HFFc6 (cell line): ENCODE results near the gene C1orf167. TPM values are rescaled to one million over a fixed set of nuclear protein-coding genes. Genes with fewer than 3 reads are reported as not detected.

Source experiments
- DNase-seq: peaks from one replicate; pipeline ENCODE4 v3.0.0-alpha.2; 2018
- H3K27ac Mint-ChIP-seq: 2 replicates; pipeline ENCODE4 v1.8.0; 2020; ENCODE audit warnings: mild to moderate bottlenecking, mixed read lengths
- H3K27me3 Mint-ChIP-seq: 2 replicates; pipeline ENCODE4 v1.8.0; 2021; ENCODE audit warnings: mild to moderate bottlenecking, moderate library complexity, mixed read lengths; ENCODE audit not compliant: insufficient read depth
- H3K36me3 Mint-ChIP-seq: 2 replicates; pipeline ENCODE4 v1.8.0; 2021; ENCODE audit warnings: low read depth, mixed read lengths
- H3K4me1 Mint-ChIP-seq: 2 replicates; pipeline ENCODE4 v1.8.0; 2020; ENCODE audit warnings: low read depth, mixed read lengths
- H3K4me3 Mint-ChIP-seq: 2 replicates; pipeline ENCODE4 v1.8.0; 2020; ENCODE audit warnings: mild to moderate bottlenecking, moderate library complexity, mixed read lengths
- H3K9me3 Mint-ChIP-seq: 2 replicates; pipeline ENCODE4 v1.8.0; 2020; ENCODE audit warnings: mild to moderate bottlenecking, mixed read lengths
- CTCF ChIP-seq: fragments of 200-600 bp; sonication (generic); IDR thresholded peaks from 2 replicates; pipeline ENCODE4 v1.5.0; 2021; ENCODE audit warnings: antibody characterized with exemption, mild to moderate bottlenecking
- total RNA-seq, 6 experiments: library from RNA; stranded (reverse); fragmentation: NEBNext Ultra II Directional; extraction: Animal tissue kit (Norgen Biotek cat#: 25700); gene quantifications; 2 replicates in 1 of 6; 3 replicates in 5 of 6; pipeline ENCODE4 v1.2.3, GENCODE V29; 2021

Gene C1orf167
- total RNA-seq, 6 experiments from 2014 or later = 0.23 to 0.59 (median 0.38) TPM; not detected in 2

- TF ChIP-seq CTCF = peak; percentile 96
- no peak overlapping the region for H3K27ac Mint-ChIP-seq
- H3K4me3 Mint-ChIP-seq = no peak overlapping the region
- H3K9me3 Mint-ChIP-seq = no peaks in the 10 kb centered on the region
- H3K4me1 Mint-ChIP-seq = no peaks in the 10 kb centered on the region
- peaks cover 19% of the 10 kb centered on the region; the same call in 1 of the 2 replicates for H3K36me3 Mint-ChIP-seq
- DNase-seq = peak; percentile 58
- peaks cover 1% of the 10 kb centered on the region; the same call in 1 of the 2 replicates for H3K27me3 Mint-ChIP-seq
Observed at GRCh38 chr1:11838349-11839272, 76.6 kb downstream of the C1orf167 start.

Other genes starting within 250 kb of the C1orf167 start
- 1 to 10 TPM in 2 of 6 experiments, under 1 TPM in 4; 0.66 to 1.7 (median 0.78) TPM for gene FBXO2, start 107.8 kb upstream of the C1orf167 start, total RNA-seq
- 10 to 100 TPM; 15.1 to 24.1 (median 18.9) TPM for gene FBXO44, start 107.3 kb upstream of the C1orf167 start, total RNA-seq
- gene FBXO6, start 98.0 kb upstream of the C1orf167 start, total RNA-seq = 1 to 10 TPM; 2.5 to 4.4 (median 3.6) TPM
- 10 to 100 TPM; 31.7 to 48.8 (median 42.2) TPM for gene MAD2L2, start 81.0 kb upstream of the C1orf167 start, total RNA-seq
- gene DRAXIN, start 70.5 kb upstream of the C1orf167 start, total RNA-seq = not detected
- 10 to 100 TPM; 31.4 to 41.4 (median 33.6) TPM for gene AGTRAP, start 26.1 kb upstream of the C1orf167 start, total RNA-seq
- gene MTHFR, start 43.8 kb downstream of the C1orf167 start, total RNA-seq = 10 to 100 TPM in 5 of 6 experiments, 1 to 10 TPM in 1; 9.4 to 11.7 (median 10.5) TPM
- 1 to 10 TPM; 6.2 to 8.3 (median 7.9) TPM for gene CLCN6, start 44.0 kb downstream of the C1orf167 start, total RNA-seq
- not detected for gene NPPA, start 85.6 kb downstream of the C1orf167 start, total RNA-seq
- gene NPPB, start 96.8 kb downstream of the C1orf167 start, total RNA-seq = not detected
- gene KIAA2013, start 164.2 kb downstream of the C1orf167 start, total RNA-seq = 10 to 100 TPM; 59.0 to 74.3 (median 66.5) TPM
- gene PLOD1, start 172.5 kb downstream of the C1orf167 start, total RNA-seq = 100 to 1,000 TPM; 294 to 438 (median 315) TPM
- 100 to 1,000 TPM in 4 of 6 experiments, 10 to 100 TPM in 2; 92.8 to 112 (median 101) TPM for gene MFN2, start 218.3 kb downstream of the C1orf167 start, total RNA-seq